Naive thymus-derived CD4-positive, alpha-beta T cell (primary cell): Measurements from ENCODE around the gene SCFD1. TPM values are rescaled to one million over a fixed set of nuclear protein-coding genes. Genes with fewer than 3 reads are reported as not detected.
"Not testable (repeated sequence)": the region's sequence is repeated elsewhere in the genome, so short reads cannot be mapped to it uniquely, and the experiment has no call there.

Experiments
- ATAC-seq: fragments of 150-1000 bp; cut with Tn5 transposase; 2 replicates; pipeline ENCODE4 v1.10.0; 2021; ENCODE audit warnings: mild to moderate bottlenecking, moderate library complexity
- CTCF ChIA-PET: fragments of 350-600 bp; sonication (Branson Sonifier 250); formaldehyde crosslinking; loops from one replicate; lab custom pipeline; 2021; ENCODE audit warnings: antibody characterized with exemption; lab: Charles Lee
- POLR2A ChIA-PET: fragments of 350-600 bp; sonication (Branson Sonifier 250); formaldehyde crosslinking; loops from one replicate; lab custom pipeline; 2021; ENCODE audit warnings: antibody characterized with exemption, inconsistent platforms; lab: Charles Lee
- DNase-seq, 9 donors: peaks; one replicate each; pipeline versions ENCODE4 v3.0.0 to v3.0.0-alpha.2; 2020 to 2022; ENCODE audit warnings: mixed read lengths in 1 of 9
- H3K27ac ChIP-seq: one replicate; pipeline ENCODE4 v1.7.0; 2013; ENCODE audit warnings: mild to moderate bottlenecking, low read depth, low read length, moderate library complexity
- H3K27me3 ChIP-seq, 2 donors: one replicate each; pipeline ENCODE4 v1.7.0; 2013; ENCODE audit warnings: low read length in 2 of 2, mild to moderate bottlenecking in 2 of 2, moderate library complexity in 2 of 2; ENCODE audit not compliant: control insufficient read depth in 2 of 2, insufficient read depth in 2 of 2
- H3K36me3 ChIP-seq, 3 experiments: 1 replicate in 2 of 3; 2 replicates in 1 of 3; pipeline ENCODE4 v1.7.0; 2013; ENCODE audit warnings: low read length in 3 of 3, mild to moderate bottlenecking in 3 of 3, moderate library complexity in 1 of 3; ENCODE audit not compliant: insufficient read depth in 3 of 3, control insufficient read depth in 2 of 3
- H3K4me1 ChIP-seq, 2 donors: one replicate each; pipeline ENCODE4 v1.7.0; 2013; ENCODE audit warnings: low read length in 2 of 2, mild to moderate bottlenecking in 2 of 2, moderate library complexity in 1 of 2; ENCODE audit not compliant: control insufficient read depth in 2 of 2, insufficient read depth in 2 of 2
- H3K4me3 ChIP-seq: 2 replicates; pipeline ENCODE4 v1.7.0; 2013; ENCODE audit warnings: mild to moderate bottlenecking, low read length
- H3K9me3 ChIP-seq, 3 experiments: 1 replicate in 2 of 3; 2 replicates in 1 of 3; pipeline ENCODE4 v1.7.0; 2013; ENCODE audit warnings: low read length in 3 of 3; ENCODE audit not compliant: control insufficient read depth in 2 of 3
- H3K27ac Mint-ChIP-seq, 9 donors: one replicate each; pipeline ENCODE4 v1.8.0; 2020 to 2022; ENCODE audit warnings: mixed read lengths in 9 of 9, mild to moderate bottlenecking in 8 of 9, moderate library complexity in 5 of 9, inconsistent platforms in 2 of 9
- H3K27me3 Mint-ChIP-seq, 5 donors: one replicate each; pipeline ENCODE4 v1.8.0; 2021 to 2022; ENCODE audit warnings: mixed read lengths in 5 of 5, mild to moderate bottlenecking in 1 of 5
- H3K36me3 Mint-ChIP-seq, 5 donors: one replicate each; pipeline ENCODE4 v1.8.0; 2020 to 2022; ENCODE audit warnings: mixed read lengths in 5 of 5, mild to moderate bottlenecking in 3 of 5, inconsistent platforms in 1 of 5
- H3K4me1 Mint-ChIP-seq, 7 donors: one replicate each; pipeline ENCODE4 v1.8.0; 2020 to 2022; ENCODE audit warnings: mixed read lengths in 7 of 7, mild to moderate bottlenecking in 3 of 7, inconsistent platforms in 1 of 7
- H3K4me3 Mint-ChIP-seq, 10 donors: one replicate each; pipeline ENCODE4 v1.8.0; 2020 to 2022; ENCODE audit warnings: mild to moderate bottlenecking in 10 of 10, mixed read lengths in 10 of 10, moderate library complexity in 6 of 10, inconsistent platforms in 2 of 10
- H3K9me3 Mint-ChIP-seq, 11 donors: one replicate each; pipeline ENCODE4 v1.8.0; 2020 to 2022; ENCODE audit warnings: mixed read lengths in 11 of 11, mild to moderate bottlenecking in 4 of 11, inconsistent platforms in 1 of 11, moderate library complexity in 1 of 11
- intact Hi-C, 2 donors: fragments of 100-400 bp; cut with micrococcal nuclease; formaldehyde crosslinking; loops; one replicate each; pipeline ENCODE4 v1.15.1; 2023
- polyA plus RNA-seq, 2 donors: library from polyadenylated mRNA; unstranded; fragments of 300-500 nt; fragmentation: Illumina TruSeq; gene quantifications; one replicate each; pipeline ENCODE4 v1.2.3, GENCODE V29; 2021
- total RNA-seq, 6 experiments: library from RNA in 5 of 6; stranded (reverse) in 5 of 6; gene quantifications; 1 replicate in 5 of 6; 2 replicates in 1 of 6; pipeline ENCODE4 v1.2.3 and lab custom pipeline; 2021 to 2026

Gene SCFD1
- total and polyA plus RNA-seq, 7 experiments from 2014 or later, result 59.5 to 75.4 (median 66.0) TPM

DNA sequence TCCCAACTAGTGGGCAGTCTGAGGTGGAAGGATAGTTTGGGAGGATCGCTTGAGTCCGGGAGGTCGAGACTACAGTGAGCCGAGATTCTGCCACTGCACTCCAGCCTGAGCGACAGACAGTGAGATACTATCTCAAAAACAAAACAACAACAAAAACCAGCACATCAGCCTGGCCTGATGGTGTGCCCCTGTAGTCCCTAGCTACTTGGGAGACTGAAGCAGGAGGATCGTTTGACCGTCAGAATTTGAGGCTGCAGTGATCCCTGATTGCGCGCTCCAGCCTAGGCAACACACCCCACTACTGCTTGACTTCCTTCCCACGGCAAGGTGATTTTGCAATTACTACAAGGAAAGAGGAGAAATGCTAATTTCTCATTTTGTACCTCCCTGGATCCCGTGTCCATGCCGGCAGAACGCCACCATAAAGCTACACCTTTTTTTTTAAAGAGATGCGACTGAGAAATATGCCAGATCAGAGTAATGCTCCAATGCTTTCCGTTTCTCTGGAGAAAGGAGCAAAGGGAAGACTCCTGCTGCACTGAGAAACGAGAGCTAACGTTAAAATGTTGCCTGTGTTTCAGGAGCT lies 672 bp upstream of the SCFD1 start:
- DNase-seq, result peak in 4 of 9 donors; percentile 15 to 25 (median 20)
- Mint-ChIP-seq H3K9me3 (no peaks in the 10 kb centered on the region), H3K4me3 (peak overlapping the region; percentile 95 to 100 (median 97)), H3K4me1 (peaks cover 14 to 51% (median 37%) of the 10 kb centered on the region in 7 donors), H3K36me3 (peaks cover 0 to 15% (median 0%) of the 10 kb centered on the region in 5 donors), H3K27ac (peak overlapping the region; percentile 86 to 98 (median 95)), H3K27me3 (no peaks in the 10 kb centered on the region)
- Histone ChIP-seq H3K27ac (peak overlapping the region; percentile 86), H3K4me3 (peak overlapping the region; percentile 97), H3K27me3 (no peaks in the 10 kb centered on the region), H3K9me3 (no peaks in the 10 kb centered on the region), H3K4me1 (peaks cover 14 to 26% of the 10 kb centered on the region in 2 donors), H3K36me3 (no peaks in the 10 kb centered on the region)
- intact Hi-C loops, result loop anchor here (5.0 to 10.0 kb wide), 5 partner anchors 406 to 1453 kb away; partner anchors contain the start of genes AP4S1 (in 1 of the 2), ARHGAP5 (in 1 of the 2), HEATR5A (in 1 of the 2) and NUBPL (in 1 of the 2)
- peak; percentile 4 for ATAC-seq
- ChIA-PET POLR2A (interaction anchor here (1.0 to 2.4 kb wide), 8 partner anchors 9 to 405 kb away, joined by 3 to 17 read pairs (median 4); partner anchors contain the start of genes G2E3 and STRN3), CTCF (no interaction called here)

DNA sequence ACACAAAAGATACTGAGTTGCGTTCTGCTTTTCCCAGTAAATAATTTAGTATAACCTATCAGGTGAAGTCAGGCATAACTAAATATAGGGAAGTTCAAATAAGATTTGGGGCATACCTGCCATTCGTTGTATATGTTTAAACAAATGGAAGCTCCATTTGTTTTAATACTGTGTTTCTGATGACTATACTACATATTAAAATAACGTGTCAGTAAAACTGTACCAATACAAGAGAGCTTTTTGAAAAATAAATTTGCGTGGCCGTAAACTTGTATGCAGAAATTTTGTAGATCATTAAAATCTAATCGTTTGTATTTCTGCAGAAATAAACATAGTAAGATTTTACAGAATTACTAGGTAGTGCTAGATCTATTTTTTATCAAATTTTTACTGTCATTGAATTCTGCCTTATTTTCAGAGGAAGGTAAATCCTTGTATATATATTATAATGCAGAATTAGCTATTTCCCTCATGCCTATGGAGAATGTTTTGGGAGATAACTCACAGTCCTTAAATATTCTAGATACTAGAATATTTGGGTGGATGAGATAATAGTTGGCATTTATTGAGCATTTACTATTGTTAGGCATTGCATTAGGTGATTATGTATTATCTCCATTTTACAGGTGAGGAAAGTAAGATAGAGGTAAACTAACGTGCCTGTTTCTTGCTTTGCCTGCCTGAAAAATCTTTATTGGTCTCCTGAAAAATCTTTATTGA lies 1.5 kb downstream of the SCFD1 start:
- peaks cover 0 to 19% (median 5%) of the 10 kb centered on the region in 5 donors for H3K36me3 Mint-ChIP-seq
- H3K27ac Mint-ChIP-seq, result peak overlapping the region in 5 of 9 donors; percentile 9 to 95 (median 59)
- Histone ChIP-seq H3K4me1 (peaks cover 14 to 26% of the 10 kb centered on the region in 2 donors), H3K36me3 (no peaks in the 10 kb centered on the region), H3K27ac (no peak overlapping the region), H3K27me3 (no peaks in the 10 kb centered on the region), H3K4me3 (peak overlapping the region; percentile 97), H3K9me3 (no peaks in the 10 kb centered on the region)
- H3K4me1 Mint-ChIP-seq, result peaks cover 21 to 71% (median 53%) of the 10 kb centered on the region in 7 donors
- DNase-seq (no peak), ATAC-seq (no peak)
- H3K27me3 Mint-ChIP-seq, result no peaks in the 10 kb centered on the region
- H3K4me3 Mint-ChIP-seq, result peak overlapping the region; percentile 79 to 100 (median 97)
- POLR2A ChIA-PET, result interaction anchor here (1.0 to 1.4 kb wide), 3 partner anchors 584 to 797 kb away, joined by 3 to 6 read pairs (median 3); partner anchors contain the start of genes HEATR5A and HECTD1
- H3K9me3 Mint-ChIP-seq, result no peaks in the 10 kb centered on the region
- CTCF ChIA-PET, result no interaction called here
- intact Hi-C loops, result loop anchor here (2.0 to 10.0 kb wide), 7 partner anchors 403 to 1451 kb away; partner anchors contain the start of genes STRN3 (in 2 of the 2), AP4S1 (in 1 of the 2), ARHGAP5 (in 1 of the 2) and HEATR5A (in 1 of the 2)

GRCh38 chr14:30624132-30624423 lies 2.0 kb downstream of the SCFD1 start:
- peaks cover 14 to 26% of the 10 kb centered on the region in 2 donors for H3K4me1 ChIP-seq
- Mint-ChIP-seq H3K27me3 (no peaks in the 10 kb centered on the region), H3K4me3 (peak overlapping the region; percentile 9 to 100 (median 70)), H3K36me3 (peaks cover 0 to 19% (median 5%) of the 10 kb centered on the region in 5 donors), H3K9me3 (no peaks in the 10 kb centered on the region), H3K4me1 (peaks cover 25 to 76% (median 58%) of the 10 kb centered on the region in 7 donors), H3K27ac (peak overlapping the region in 6 of 9 donors; percentile 9 to 69 (median 14))
- H3K4me3 ChIP-seq, result no peak overlapping the region
- no peak for DNase-seq
- no peaks in the 10 kb centered on the region for H3K36me3 ChIP-seq
- no peaks in the 10 kb centered on the region for H3K27me3 ChIP-seq
- ChIA-PET CTCF (no interaction called here), POLR2A (no interaction called here)
- no peak for ATAC-seq
- no peaks in the 10 kb centered on the region for H3K9me3 ChIP-seq
- H3K27ac ChIP-seq, result no peak overlapping the region
- intact Hi-C loops, result loop anchor here (5.0 to 10.0 kb wide), 5 partner anchors 403 to 1451 kb away; partner anchors contain the start of genes AP4S1 (in 1 of the 2), ARHGAP5 (in 1 of the 2), HEATR5A (in 1 of the 2) and NUBPL (in 1 of the 2)

GRCh38 chr14:30625533-30625932 lies 3.4 kb downstream of the SCFD1 start:
- Mint-ChIP-seq H3K27ac (no peak overlapping the region), H3K27me3 (no peaks in the 10 kb centered on the region), H3K4me1 (peaks cover 25 to 72% (median 55%) of the 10 kb centered on the region in 7 donors), H3K4me3 (no peak overlapping the region), H3K9me3 (no peaks in the 10 kb centered on the region), H3K36me3 (peaks cover 0 to 18% (median 5%) of the 10 kb centered on the region in 5 donors)
- H3K9me3 ChIP-seq, result no peaks in the 10 kb centered on the region
- CTCF ChIA-PET, result no interaction called here
- POLR2A ChIA-PET, result no interaction called here
- H3K4me1 ChIP-seq, result peaks cover 14 to 26% of the 10 kb centered on the region in 2 donors
- no peaks in the 10 kb centered on the region for H3K27me3 ChIP-seq
- no peak overlapping the region for H3K4me3 ChIP-seq
- ATAC-seq (no peak), DNase-seq (no peak)
- no peak overlapping the region for H3K27ac ChIP-seq
- peaks cover 0 to 4% (median under 1%) of the 10 kb centered on the region in 3 experiments for H3K36me3 ChIP-seq
- intact Hi-C loops, result loop anchor here in 1 of 2 donors (10.0 kb wide), 4 partner anchors 499 to 1449 kb away; partner anchors contain the start of genes ARHGAP5, HEATR5A and NUBPL

DNA sequence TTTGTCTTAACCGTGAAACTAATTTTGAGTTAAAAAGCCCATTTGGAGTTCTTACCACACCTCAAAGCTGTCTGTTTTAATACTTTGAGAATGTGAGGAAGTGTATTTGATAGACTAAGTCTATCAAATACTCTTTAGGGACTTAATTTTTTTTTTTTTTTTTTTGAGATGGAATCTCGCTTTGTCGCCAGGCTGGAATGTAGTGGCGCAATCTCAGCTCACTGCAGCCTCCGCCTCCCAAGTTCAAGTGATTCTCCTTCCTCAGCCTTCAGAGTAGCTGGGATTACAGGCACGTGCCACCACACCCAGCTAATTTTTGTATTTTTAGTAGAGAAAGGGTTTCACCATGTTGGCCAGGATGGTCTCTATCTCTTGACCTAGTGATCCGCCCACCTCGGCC lies 7.3 kb downstream of the SCFD1 start:
- H3K36me3 Mint-ChIP-seq, result peaks cover 0 to 29% (median 5%) of the 10 kb centered on the region in 5 donors
- H3K4me3 ChIP-seq, H3K9me3 Mint-ChIP-seq, CTCF ChIA-PET, H3K27me3 ChIP-seq, H3K27ac ChIP-seq, H3K4me1 ChIP-seq, H3K4me3 Mint-ChIP-seq, H3K27ac Mint-ChIP-seq, ATAC-seq, H3K9me3 ChIP-seq, DNase-seq, H3K27me3 Mint-ChIP-seq: not testable (repeated sequence)
- POLR2A ChIA-PET, result interaction anchor here (0.8 kb wide), 1 partner anchor 928 kb away, joined by 3 read pairs; no protein-coding TSS in a partner anchor
- H3K4me1 Mint-ChIP-seq, result peaks cover 14 to 44% (median 41%) of the 10 kb centered on the region in 7 donors
- peaks cover 3 to 22% (median 5%) of the 10 kb centered on the region in 3 experiments for H3K36me3 ChIP-seq
- intact Hi-C loops, result loop anchor here in 1 of 2 donors (10.0 kb wide), 4 partner anchors 495 to 1445 kb away; partner anchors contain the start of genes ARHGAP5, HEATR5A and NUBPL

GRCh38 chr14:30630248-30630647 lies 8.1 kb downstream of the SCFD1 start:
- Mint-ChIP-seq H3K4me3 (no peak overlapping the region), H3K27ac (no peak overlapping the region), H3K27me3 (no peaks in the 10 kb centered on the region), H3K36me3 (peaks cover 0 to 30% (median 5%) of the 10 kb centered on the region in 5 donors), H3K9me3 (no peaks in the 10 kb centered on the region), H3K4me1 (peaks cover 11 to 36% (median 33%) of the 10 kb centered on the region in 7 donors)
- intact Hi-C loops, result no loop called here
- H3K27me3 ChIP-seq, result no peaks in the 10 kb centered on the region
- no peak for DNase-seq
- no peaks in the 10 kb centered on the region for H3K9me3 ChIP-seq
- no peak overlapping the region for H3K4me3 ChIP-seq
- CTCF ChIA-PET, result no interaction called here
- POLR2A ChIA-PET, result interaction anchor here (0.9 kb wide), 1 partner anchor 8 kb away, joined by 4 read pairs; the partner anchor contains the start of gene SCFD1
- no peak for ATAC-seq
- peaks cover 3 to 29% (median 5%) of the 10 kb centered on the region in 3 experiments for H3K36me3 ChIP-seq
- H3K27ac ChIP-seq, result no peak overlapping the region
- H3K4me1 ChIP-seq, result no peaks in the 10 kb centered on the region
